Esophagus muscularis mucosa (tissue), 4 donors: ENCODE results near the gene GC.

ENCODE experiments used
- CTCF ChIP-seq, 3 experiments: fragments of 200-600 bp in 2 of 3; fragments of 450-650 bp in 1 of 3; sonication (generic) in 2 of 3; IDR thresholded peaks; one replicate each; pipeline ENCODE4 v1.5.1; 2017 to 2019; ENCODE audit warnings: antibody characterized with exemption in 3 of 3, mild to moderate bottlenecking in 2 of 3, moderate library complexity in 1 of 3
- EP300 ChIP-seq: sonication (generic); formaldehyde crosslinking; IDR thresholded peaks from one replicate; pipeline ENCODE4 v1.6.1; 2017; ENCODE audit warnings: antibody characterized with exemption
- POLR2A ChIP-seq: fragments of 450-650 bp; IDR thresholded peaks from one replicate; pipeline ENCODE4 v1.6.1; 2017; ENCODE audit warnings: antibody characterized with exemption, moderate library complexity, mild to moderate bottlenecking, low read depth
- POLR2AphosphoS5 ChIP-seq, 2 donors: sonication (generic); formaldehyde crosslinking; IDR thresholded peaks; one replicate each; pipeline ENCODE4 v1.6.1; 2017; ENCODE audit warnings: antibody characterized with exemption in 2 of 2

- TF ChIP-seq CTCF (IDR thresholded peaks at IDR 0.05): no peak
- no peak for TF ChIP-seq EP300
- TF ChIP-seq POLR2A: no peak
- no peak for TF ChIP-seq POLR2AphosphoS5 (IDR thresholded peaks at IDR 0.05)
Measured at GRCh38 chr4:71697031-71697430, 86.8 kb downstream of the GC start.
